Natural killer cell (primary cell): Measurements from ENCODE around the gene S100A3. TPM values are rescaled to one million over a fixed set of nuclear protein-coding genes. Genes with fewer than 3 reads are reported as not detected.

Experiments
- ATAC-seq, 3 donors: fragments of 150-1000 bp in 2 of 3; fragments of 200-7000 bp in 1 of 3; cut with Tn5 transposase; 1 replicate in 1 of 3; 2 replicates in 2 of 3; pipeline ENCODE4 v1.10.0; 2021; ENCODE audit warnings: mild to moderate bottlenecking in 2 of 3, moderate library complexity in 2 of 3
- DNase-seq, 2 donors: peaks; one replicate each; pipeline versions ENCODE4 v3.0.0 to v3.0.0-alpha.2; 2013 to 2021; ENCODE audit warnings: mixed read lengths in 1 of 2
- H3K27ac ChIP-seq: one replicate; pipeline ENCODE4 v1.5.1; 2013; ENCODE audit warnings: mild to moderate bottlenecking, low read length
- H3K27me3 ChIP-seq: one replicate; pipeline ENCODE4 v1.6.1; 2013; ENCODE audit warnings: low read length; ENCODE audit not compliant: control insufficient read depth, insufficient read depth
- H3K36me3 ChIP-seq: one replicate; pipeline ENCODE4 v1.6.1; 2013; ENCODE audit warnings: low read length; ENCODE audit not compliant: control insufficient read depth, insufficient read depth
- H3K4me1 ChIP-seq: one replicate; pipeline ENCODE4 v1.6.1; 2013; ENCODE audit warnings: low read length; ENCODE audit not compliant: control insufficient read depth, insufficient read depth
- H3K4me3 ChIP-seq: one replicate; pipeline ENCODE4 v1.5.1; 2013; ENCODE audit warnings: low read length
- H3K9me3 ChIP-seq: one replicate; pipeline ENCODE4 v1.6.1; 2013; ENCODE audit warnings: low read length; ENCODE audit not compliant: control insufficient read depth, insufficient read depth
- H3K27ac Mint-ChIP-seq, 2 donors: one replicate each; pipeline ENCODE4 v1.8.0; 2022; ENCODE audit warnings: mild to moderate bottlenecking in 2 of 2, mixed read lengths in 2 of 2, moderate library complexity in 1 of 2
- H3K27me3 Mint-ChIP-seq, 2 donors: one replicate each; pipeline ENCODE4 v1.8.0; 2022; ENCODE audit warnings: low read depth in 2 of 2, mixed read lengths in 2 of 2
- H3K36me3 Mint-ChIP-seq: one replicate; pipeline ENCODE4 v1.8.0; 2022; ENCODE audit warnings: mixed read lengths
- H3K4me1 Mint-ChIP-seq, 2 donors: one replicate each; pipeline ENCODE4 v1.8.0; 2022; ENCODE audit warnings: mixed read lengths in 2 of 2
- H3K4me3 Mint-ChIP-seq: one replicate; pipeline ENCODE4 v1.8.0; 2022; ENCODE audit warnings: mild to moderate bottlenecking, moderate library complexity, mixed read lengths
- H3K9me3 Mint-ChIP-seq, 2 donors: one replicate each; pipeline ENCODE4 v1.8.0; 2022; ENCODE audit warnings: mixed read lengths in 2 of 2
- WGBS: methylation state at CpG from one replicate; pipeline ENCODE4 v1.1.7; 2013; ENCODE audit warnings: missing lambda C conversion rate; ENCODE audit not compliant: insufficient coverage; 5-methylcytosine and 5-hydroxymethylcytosine counted together
- intact Hi-C: fragments of 100-400 bp; cut with micrococcal nuclease; formaldehyde crosslinking; loops from one replicate; pipeline ENCODE4 v1.14.2; 2022
- total RNA-seq, 4 donors: library from RNA; stranded (reverse); fragments of 120-200 nt in 1 of 4; gene quantifications; one replicate each; pipeline versions ENCODE4 v1.2.3 to v1.2.4, GENCODE V29; 2013 to 2022
- TF ChIP-seq, protein P1 (sequence below): fragments of 200-600 bp; IDR thresholded peaks from one replicate; pipeline ENCODE4 v1.8.0; 2022; ENCODE audit warnings: antibody characterized with exemption

The S100A3 gene
- total RNA-seq, 3 donors from 2014 or later (not counting 1 experiment from before 2014, with no cell fraction given): not detected

DNA sequence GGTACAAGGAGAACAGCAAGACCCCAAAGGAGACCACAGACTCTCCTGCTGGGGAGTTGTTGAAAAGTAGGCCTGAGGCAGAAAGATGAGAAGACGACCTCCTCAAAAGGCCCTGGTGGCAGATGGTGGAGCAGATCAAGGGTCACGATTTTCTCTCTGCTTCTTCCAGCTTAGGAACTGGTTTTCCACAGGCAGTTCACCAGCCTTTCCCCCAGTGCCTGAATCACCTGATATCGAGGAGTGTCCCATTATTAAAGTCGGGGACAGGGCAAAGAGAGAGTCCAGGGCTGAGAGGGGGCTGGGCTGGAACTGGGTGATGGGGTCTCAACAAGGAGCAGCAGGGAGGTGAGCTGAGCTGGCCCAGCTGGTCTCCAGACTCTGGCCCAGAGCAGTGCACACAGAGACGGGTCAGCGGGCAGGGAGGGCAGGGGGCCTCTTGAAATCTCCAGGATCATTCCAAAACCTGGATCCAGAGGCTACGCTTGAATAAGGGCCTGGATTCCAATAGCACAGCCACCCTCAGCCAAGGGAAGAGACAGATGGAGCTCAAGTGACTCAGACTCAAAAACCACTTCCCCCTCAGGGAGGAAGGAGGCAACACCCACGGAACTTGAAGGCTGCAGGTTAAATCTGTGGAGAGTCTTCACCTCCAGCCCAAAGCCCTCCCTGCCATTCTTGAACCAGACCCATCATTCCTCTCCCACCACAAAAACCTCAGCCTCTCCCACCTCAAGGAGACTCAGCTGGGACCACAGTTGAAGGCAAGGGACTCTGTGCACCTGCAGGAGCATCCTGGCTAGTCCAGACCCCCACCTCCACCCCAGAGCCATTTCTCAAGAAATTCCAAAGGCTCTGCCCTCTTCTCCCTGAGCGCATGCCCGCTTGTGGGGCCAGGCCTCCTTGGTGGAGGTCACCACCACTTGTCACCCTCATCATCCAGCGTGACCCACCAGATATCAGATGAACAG, 8.4 kb downstream of the S100A3 start, which contains the start of gene S100A5:
Gene S100A5, minus strand, starts transcription at position 541 of the 968 bp plus-strand sequence. CDS start 743 bp downstream, outside the sequence.
- Mint-ChIP-seq H3K27me3 (no peaks in the 10 kb centered on the region), H3K36me3 (no peaks in the 10 kb centered on the region), H3K27ac (peak within 1 kb of the TSS; percentile 84 to 98), H3K9me3 (no peaks in the 10 kb centered on the region), H3K4me3 (peak within 1 kb of the TSS; percentile 74), H3K4me1 (peaks cover 68 to 86% of the 10 kb centered on the region in 2 donors)
- H3K9me3 ChIP-seq: no peaks in the 10 kb centered on the region
- peaks cover 20% of the 10 kb centered on the region for H3K36me3 ChIP-seq
- ATAC-seq: peak in 1 of 3 donors; percentile 9
- intact Hi-C loops: no loop called here
- peak within 1 kb of the TSS; percentile 32 for H3K27ac ChIP-seq
- TF ChIP-seq, protein P1, sequence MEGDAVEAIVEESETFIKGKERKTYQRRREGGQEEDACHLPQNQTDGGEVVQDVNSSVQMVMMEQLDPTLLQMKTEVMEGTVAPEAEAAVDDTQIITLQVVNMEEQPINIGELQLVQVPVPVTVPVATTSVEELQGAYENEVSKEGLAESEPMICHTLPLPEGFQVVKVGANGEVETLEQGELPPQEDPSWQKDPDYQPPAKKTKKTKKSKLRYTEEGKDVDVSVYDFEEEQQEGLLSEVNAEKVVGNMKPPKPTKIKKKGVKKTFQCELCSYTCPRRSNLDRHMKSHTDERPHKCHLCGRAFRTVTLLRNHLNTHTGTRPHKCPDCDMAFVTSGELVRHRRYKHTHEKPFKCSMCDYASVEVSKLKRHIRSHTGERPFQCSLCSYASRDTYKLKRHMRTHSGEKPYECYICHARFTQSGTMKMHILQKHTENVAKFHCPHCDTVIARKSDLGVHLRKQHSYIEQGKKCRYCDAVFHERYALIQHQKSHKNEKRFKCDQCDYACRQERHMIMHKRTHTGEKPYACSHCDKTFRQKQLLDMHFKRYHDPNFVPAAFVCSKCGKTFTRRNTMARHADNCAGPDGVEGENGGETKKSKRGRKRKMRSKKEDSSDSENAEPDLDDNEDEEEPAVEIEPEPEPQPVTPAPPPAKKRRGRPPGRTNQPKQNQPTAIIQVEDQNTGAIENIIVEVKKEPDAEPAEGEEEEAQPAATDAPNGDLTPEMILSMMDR: no peak
- H3K27me3 ChIP-seq: no peaks in the 10 kb centered on the region
- H3K4me1 ChIP-seq: peaks cover 78% of the 10 kb centered on the region
- peak in 1 of 2 donors; percentile 78 for DNase-seq
- 63% methylated on average over 11 of the region's 11 CpGs for WGBS
- no peak within 1 kb of the TSS for H3K4me3 ChIP-seq

DNA sequence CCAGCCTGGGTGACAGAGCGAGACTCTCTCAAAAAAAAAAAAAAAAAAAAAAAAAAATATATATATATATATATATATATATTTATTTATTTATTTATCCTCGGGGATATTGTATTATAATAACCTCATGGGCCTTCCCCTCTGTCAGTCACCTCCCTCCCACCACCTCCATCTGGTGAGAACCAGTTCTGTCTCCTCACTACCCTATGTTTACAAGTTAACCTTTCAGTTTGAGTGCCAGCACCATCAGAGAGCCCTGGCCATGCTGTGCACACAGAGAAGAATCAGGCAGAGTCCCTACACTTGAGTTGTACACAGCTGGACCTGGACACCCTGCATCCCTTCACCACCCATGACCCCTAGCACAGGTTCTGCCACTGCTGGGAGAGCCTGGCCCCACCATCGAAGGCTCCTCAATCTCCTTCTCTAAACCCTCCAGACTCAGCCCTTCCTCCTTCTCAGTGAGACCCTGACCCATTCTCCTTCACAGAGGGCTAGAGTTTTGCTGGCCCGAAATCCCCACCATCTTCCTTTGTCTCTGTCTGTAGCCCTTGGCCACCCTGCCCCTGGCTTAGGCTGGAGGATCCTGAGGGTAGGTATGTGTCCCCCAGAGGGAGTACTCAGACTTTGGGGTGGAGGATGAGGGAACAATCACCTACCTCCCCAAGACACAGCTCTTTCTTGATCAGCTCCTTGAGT, 9.5 kb downstream of the S100A3 start:
- peak overlapping the region; percentile 84 to 98 for H3K27ac Mint-ChIP-seq
- Histone ChIP-seq H3K36me3 (peaks cover 23% of the 10 kb centered on the region), H3K27ac (peak overlapping the region; percentile 32), H3K4me3 (no peak overlapping the region), H3K4me1 (peaks cover 78% of the 10 kb centered on the region), H3K27me3 (no peaks in the 10 kb centered on the region), H3K9me3 (no peaks in the 10 kb centered on the region)
- H3K36me3 Mint-ChIP-seq: no peaks in the 10 kb centered on the region
- TF ChIP-seq, protein P1: no peak
- DNase-seq: peak in 1 of 2 donors; percentile 12
- H3K27me3 Mint-ChIP-seq: no peaks in the 10 kb centered on the region
- peaks cover 67 to 84% of the 10 kb centered on the region in 2 donors for H3K4me1 Mint-ChIP-seq
- H3K9me3 Mint-ChIP-seq: no peaks in the 10 kb centered on the region
- ATAC-seq: no peak
- peak overlapping the region; percentile 65 for H3K4me3 Mint-ChIP-seq
- 100% methylated on average over 1 of the region's 4 CpGs for WGBS
- intact Hi-C loops: no loop called here

DNA sequence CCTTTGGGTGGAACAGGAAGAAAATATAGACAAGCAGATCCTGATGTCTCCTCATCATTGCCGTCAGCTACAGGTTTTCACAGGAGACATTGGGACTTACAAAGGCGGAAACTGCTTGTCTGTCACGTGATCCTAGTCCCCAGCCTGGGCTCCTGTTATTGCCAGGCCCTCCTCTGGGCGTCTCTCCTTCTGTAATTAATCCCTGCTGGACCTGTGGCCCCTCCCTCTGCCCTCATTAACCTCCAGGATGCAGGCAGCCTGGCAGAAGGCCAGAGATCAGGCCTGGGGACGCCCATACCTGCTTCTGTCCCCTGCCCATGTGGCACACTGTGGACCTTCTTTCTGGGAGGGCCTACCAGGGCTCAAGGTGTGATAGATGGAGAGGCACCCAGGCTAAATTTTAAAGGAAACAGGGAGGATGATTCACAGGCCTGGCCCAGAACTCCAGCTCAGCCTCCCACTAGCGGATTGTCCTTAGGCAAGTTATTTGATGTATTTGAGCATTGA, 10.7 kb downstream of the S100A3 start:
- H3K36me3 ChIP-seq: peaks cover 16% of the 10 kb centered on the region
- ATAC-seq (no peak), DNase-seq (peak in 1 of 2 donors; percentile 7)
- Mint-ChIP-seq H3K9me3 (no peaks in the 10 kb centered on the region), H3K4me1 (peaks cover 68 to 84% of the 10 kb centered on the region in 2 donors), H3K4me3 (no peak overlapping the region), H3K36me3 (no peaks in the 10 kb centered on the region), H3K27ac (peak overlapping the region; percentile 14 to 90), H3K27me3 (no peaks in the 10 kb centered on the region)
- 90% methylated on average over 6 of the region's 6 CpGs for WGBS
- H3K27ac ChIP-seq: no peak overlapping the region
- no peak overlapping the region for H3K4me3 ChIP-seq
- intact Hi-C loops: no loop called here
- H3K4me1 ChIP-seq: peaks cover 78% of the 10 kb centered on the region
- H3K9me3 ChIP-seq: no peaks in the 10 kb centered on the region
- H3K27me3 ChIP-seq: no peaks in the 10 kb centered on the region
- TF ChIP-seq, protein P1: no peak
